Hepatocyte (in vitro differentiated cells): ENCODE measurements around the gene MLPH. TPM values are rescaled to one million over a fixed set of nuclear protein-coding genes. Genes with fewer than 3 reads are reported as not detected.
A peak's percentile ranks its signal among the peaks of the same experiment; 100 is the strongest.

ENCODE experiments used
- DNase-seq: peaks from one replicate; pipeline ENCODE4 v3.0.0-alpha.2; 2016; ENCODE audit warnings: low spot score
- H2AFZ ChIP-seq: fragments of 200-600 bp; sonication (generic); 2 replicates; pipeline ENCODE4 v1.6.0; 2016; ENCODE audit warnings: antibody characterized with exemption, mild to moderate bottlenecking
- H3K27ac ChIP-seq: fragments of 200-600 bp; sonication (generic); 2 replicates; pipeline ENCODE4 v1.5.1; 2016; ENCODE audit warnings: mild to moderate bottlenecking
- H3K27me3 ChIP-seq: fragments of 200-600 bp; sonication (generic); 2 replicates; pipeline ENCODE4 v1.6.1; 2016
- H3K36me3 ChIP-seq: fragments of 200-600 bp; sonication (generic); replicated peaks from 2 replicates; pipeline ENCODE4 v1.5.1; 2016; ENCODE audit warnings: low read depth; ENCODE audit not compliant: insufficient read depth
- H3K4me1 ChIP-seq: fragments of 200-600 bp; sonication (generic); 2 replicates; pipeline ENCODE4 v1.5.1; 2016; ENCODE audit warnings: mild to moderate bottlenecking, moderate library complexity; ENCODE audit not compliant: insufficient read depth
- H3K4me2 ChIP-seq: fragments of 200-600 bp; sonication (generic); 2 replicates; pipeline ENCODE4 v1.6.0; 2016
- H3K4me3 ChIP-seq: fragments of 200-600 bp; sonication (generic); 2 replicates; pipeline ENCODE4 v1.5.1; 2016; ENCODE audit warnings: mild to moderate bottlenecking
- H3K79me2 ChIP-seq: fragments of 200-600 bp; sonication (generic); 2 replicates; pipeline ENCODE4 v1.6.0; 2017; ENCODE audit warnings: mild to moderate bottlenecking
- H3K9me2 ChIP-seq: fragments of 200-600 bp; sonication (generic); replicated peaks from 2 replicates; pipeline ENCODE4 v1.6.0; 2017; ENCODE audit warnings: mild to moderate bottlenecking; ENCODE audit not compliant: insufficient read depth
- H3K9me3 ChIP-seq: fragments of 200-600 bp; sonication (generic); 2 replicates; pipeline ENCODE4 v1.5.1; 2016; ENCODE audit warnings: low read depth, mild to moderate bottlenecking
- H4K20me1 ChIP-seq: fragments of 200-600 bp; sonication (generic); 2 replicates; pipeline ENCODE4 v1.6.0; 2016; ENCODE audit warnings: mild to moderate bottlenecking; ENCODE audit not compliant: insufficient read depth, poor library complexity, severe bottlenecking
- EZH2 ChIP-seq: fragments of 200-600 bp; sonication (generic); IDR thresholded peaks from 2 replicates; pipeline ENCODE4 v1.6.1; 2016; ENCODE audit warnings: antibody characterized with exemption, mild to moderate bottlenecking, borderline replicate concordance
- EZH2phosphoT487 ChIP-seq: fragments of 200-600 bp; sonication (generic); IDR thresholded peaks from one replicate; pipeline ENCODE4 v1.6.1; 2018; ENCODE audit warnings: antibody characterized with exemption, mild to moderate bottlenecking, low read depth, moderate library complexity; ENCODE audit not compliant: unreplicated experiment, severe bottlenecking
- WGBS: methylation state at CpG from one replicate; pipeline ENCODE4 v1.1.6; 2016; ENCODE audit warnings: low lambda C conversion rate; ENCODE audit errors: missing lambda C conversion rate; 5-methylcytosine and 5-hydroxymethylcytosine counted together
- polyA plus RNA-seq: library from polyadenylated mRNA; unstranded; fragments of >200 nt; fragmentation: Nextera tagmentation; extraction: Ambion mirVana; gene quantifications from 2 replicates; pipeline ENCODE4 v1.2.1, GENCODE V29; 2016
- total RNA-seq: library from RNA; depleted of rRNA; stranded (reverse); fragments of >200 nt; gene quantifications from 2 replicates; pipeline ENCODE4 v1.2.3, GENCODE V29; 2014
- TF ChIP-seq, protein P1 (sequence below): fragments of 200-600 bp; sonication (generic); IDR thresholded peaks from 2 replicates; pipeline ENCODE4 v1.5.1; 2016; ENCODE audit warnings: antibody characterized with exemption, mild to moderate bottlenecking; ENCODE audit not compliant: poor library complexity

The MLPH gene
- total and polyA plus RNA-seq, 2 experiments from 2014 or later = 6.7 to 12.3 TPM

DNA sequence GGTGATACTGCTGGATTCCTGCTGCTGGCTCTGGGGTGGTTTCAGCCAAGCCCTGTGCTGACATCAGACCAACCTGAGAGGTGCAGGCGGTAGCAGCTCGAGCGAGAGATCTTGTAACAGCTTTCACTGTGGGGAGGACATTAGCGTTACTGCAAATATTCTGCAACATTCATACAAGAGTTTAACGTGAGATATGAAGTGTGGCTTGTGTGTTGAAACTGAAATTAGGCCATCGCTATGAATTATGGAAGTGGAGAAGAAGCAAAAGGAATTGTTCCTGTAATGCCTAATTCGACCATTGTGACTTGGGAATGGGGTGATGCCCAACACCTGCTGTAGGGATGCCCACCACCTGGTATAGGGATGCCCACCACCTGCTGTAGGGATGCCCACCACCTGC lies 6.5 kb upstream of the MLPH start:
- H4K20me1 ChIP-seq = no peaks in the 10 kb centered on the region

GRCh38 chr2:237480988-237481525 lies 6.0 kb upstream of the MLPH start:
- Histone ChIP-seq H3K27ac (no peak overlapping the region), H3K4me1 (peaks cover 8% of the 10 kb centered on the region), H3K36me3 (no peaks in the 10 kb centered on the region), H3K4me3 (no peak overlapping the region), H3K9me3 (no peaks in the 10 kb centered on the region), H3K79me2 (no peaks in the 10 kb centered on the region), H2AFZ (no peak overlapping the region), H3K9me2 (no peaks in the 10 kb centered on the region), H3K27me3 (peaks cover 12% of the 10 kb centered on the region), H4K20me1 (no peaks in the 10 kb centered on the region), H3K4me2 (no peak overlapping the region)
- no peak for DNase-seq
- 78% methylated on average over 3 of the region's 3 CpGs for WGBS
- TF ChIP-seq EZH2 (no peak), EZH2phosphoT487 (no peak)
- TF ChIP-seq, protein P1, sequence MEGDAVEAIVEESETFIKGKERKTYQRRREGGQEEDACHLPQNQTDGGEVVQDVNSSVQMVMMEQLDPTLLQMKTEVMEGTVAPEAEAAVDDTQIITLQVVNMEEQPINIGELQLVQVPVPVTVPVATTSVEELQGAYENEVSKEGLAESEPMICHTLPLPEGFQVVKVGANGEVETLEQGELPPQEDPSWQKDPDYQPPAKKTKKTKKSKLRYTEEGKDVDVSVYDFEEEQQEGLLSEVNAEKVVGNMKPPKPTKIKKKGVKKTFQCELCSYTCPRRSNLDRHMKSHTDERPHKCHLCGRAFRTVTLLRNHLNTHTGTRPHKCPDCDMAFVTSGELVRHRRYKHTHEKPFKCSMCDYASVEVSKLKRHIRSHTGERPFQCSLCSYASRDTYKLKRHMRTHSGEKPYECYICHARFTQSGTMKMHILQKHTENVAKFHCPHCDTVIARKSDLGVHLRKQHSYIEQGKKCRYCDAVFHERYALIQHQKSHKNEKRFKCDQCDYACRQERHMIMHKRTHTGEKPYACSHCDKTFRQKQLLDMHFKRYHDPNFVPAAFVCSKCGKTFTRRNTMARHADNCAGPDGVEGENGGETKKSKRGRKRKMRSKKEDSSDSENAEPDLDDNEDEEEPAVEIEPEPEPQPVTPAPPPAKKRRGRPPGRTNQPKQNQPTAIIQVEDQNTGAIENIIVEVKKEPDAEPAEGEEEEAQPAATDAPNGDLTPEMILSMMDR = no peak

More for the DNA sequence above, 6.5 kb upstream of the MLPH start:
- 86% methylated on average over 7 of the region's 7 CpGs for WGBS
- Histone ChIP-seq H3K79me2 (no peaks in the 10 kb centered on the region), H3K27me3 (peaks cover 7% of the 10 kb centered on the region), H2AFZ (no peak overlapping the region), H3K9me3 (no peaks in the 10 kb centered on the region), H3K4me1 (peaks cover 11% of the 10 kb centered on the region), H3K9me2 (no peaks in the 10 kb centered on the region), H3K4me3 (no peak overlapping the region), H3K4me2 (no peak overlapping the region), H3K27ac (no peak overlapping the region), H3K36me3 (no peaks in the 10 kb centered on the region)
- TF ChIP-seq, protein P1 = no peak
- TF ChIP-seq EZH2phosphoT487 (no peak), EZH2 (no peak)
- DNase-seq = no peak

DNA sequence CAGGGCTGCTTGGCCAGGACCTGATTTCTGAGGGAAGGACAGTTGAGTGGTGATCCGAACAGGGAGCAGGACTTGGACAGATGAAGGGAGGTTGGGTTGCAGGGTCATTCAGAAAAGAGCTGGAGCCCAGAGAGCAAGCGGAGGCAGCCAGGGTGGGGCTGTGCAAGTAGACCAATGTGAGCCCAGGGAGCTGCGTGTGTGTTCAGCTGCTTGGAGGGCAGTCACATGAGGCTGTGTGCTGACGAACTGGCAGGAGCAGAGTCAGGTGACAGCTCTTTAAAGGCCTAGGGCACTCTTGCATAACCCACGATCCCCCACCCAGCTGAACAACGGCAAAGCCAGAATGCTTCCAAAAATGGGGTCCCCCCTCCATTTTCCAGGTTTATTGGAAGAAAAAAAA lies 4.6 kb upstream of the MLPH start:
- no peak overlapping the region for H3K4me2 ChIP-seq
- no peaks in the 10 kb centered on the region for H3K9me2 ChIP-seq
- H3K9me3 ChIP-seq = no peaks in the 10 kb centered on the region
- TF ChIP-seq EZH2 = no peak
- TF ChIP-seq EZH2phosphoT487 = no peak
- TF ChIP-seq, protein P1 = no peak
- H4K20me1 ChIP-seq = no peaks in the 10 kb centered on the region
- WGBS = 48% methylated on average over 6 of the region's 6 CpGs
- H3K27ac ChIP-seq = peak overlapping the region; percentile 93
- peaks cover 14% of the 10 kb centered on the region for H3K4me1 ChIP-seq
- DNase-seq = peak; percentile 86
- no peak overlapping the region for H3K4me3 ChIP-seq
- peaks cover 26% of the 10 kb centered on the region for H3K27me3 ChIP-seq
- no peaks in the 10 kb centered on the region for H3K36me3 ChIP-seq
- no peaks in the 10 kb centered on the region for H3K79me2 ChIP-seq
- H2AFZ ChIP-seq = peak overlapping the region; percentile 9
